WTC11 (cell line): ENCODE data around the gene ST6GALNAC2. TPM values are rescaled to one million over a fixed set of nuclear protein-coding genes. Genes with fewer than 3 reads are reported as not detected.

Source experiments
- ATAC-seq: fragments of 200-7000 bp; cut with Tn5 transposase; 2 replicates; pipeline ENCODE4 v1.10.0; 2021; ENCODE audit warnings: mild to moderate bottlenecking, moderate library complexity
- CTCF ChIA-PET: fragments of 300-600 bp; sonication (Branson Sonifier 250); formaldehyde crosslinking; loops from one replicate; lab custom pipeline; 2021; ENCODE audit warnings: antibody characterized with exemption; lab: Charles Lee
- POLR2A ChIA-PET: fragments of 350-600 bp; sonication (Branson Sonifier 250); formaldehyde crosslinking; loops from one replicate; lab custom pipeline; 2021; ENCODE audit warnings: antibody characterized with exemption; lab: Charles Lee
- DNase-seq: peaks from one replicate; pipeline ENCODE4 v3.0.0; 2021; ENCODE audit warnings: low spot score
- H3K27ac Mint-ChIP-seq: 2 replicates; pipeline ENCODE4 v1.8.0; 2021; ENCODE audit warnings: mixed read lengths
- H3K27me3 Mint-ChIP-seq: 2 replicates; pipeline ENCODE4 v1.8.0; 2021; ENCODE audit warnings: low read depth, mild to moderate bottlenecking, moderate library complexity, mixed read lengths
- H3K36me3 Mint-ChIP-seq: 2 replicates; pipeline ENCODE4 v1.8.0; 2021; ENCODE audit warnings: mixed read lengths
- H3K4me1 Mint-ChIP-seq: 2 replicates; pipeline ENCODE4 v1.8.0; 2022; ENCODE audit warnings: mixed read lengths
- H3K4me3 Mint-ChIP-seq: 2 replicates; pipeline ENCODE4 v1.8.0; 2021; ENCODE audit warnings: mild to moderate bottlenecking, moderate library complexity, mixed read lengths
- H3K9me3 Mint-ChIP-seq: 2 replicates; pipeline ENCODE4 v1.8.0; 2021; ENCODE audit warnings: mixed read lengths
- ELF4 ChIP-seq: sonication (generic); formaldehyde crosslinking; IDR thresholded peaks from 2 replicates; pipeline ENCODE4 v1.8.1; 2022; ENCODE audit warnings: low read depth, mild to moderate bottlenecking, moderate library complexity, missing genetic modification reagents
- ETV6 ChIP-seq: sonication (generic); formaldehyde crosslinking; IDR thresholded peaks from 2 replicates; pipeline ENCODE4 v1.8.1; 2022; ENCODE audit warnings: mild to moderate bottlenecking, missing genetic modification reagents
- FOXP1 ChIP-seq: sonication (generic); formaldehyde crosslinking; IDR thresholded peaks from 2 replicates; pipeline ENCODE4 v1.8.0; 2022; ENCODE audit warnings: missing genetic modification reagents, mild to moderate bottlenecking, moderate library complexity, borderline replicate concordance
- NFE2L1 ChIP-seq: sonication (generic); formaldehyde crosslinking; IDR thresholded peaks from 2 replicates; pipeline ENCODE4 v1.8.1; 2023; ENCODE audit warnings: missing genetic modification reagents
- SOX15 ChIP-seq: fragments of 250-450 bp; sonication (Bioruptor Pico); IDR thresholded peaks from 2 replicates; pipeline ENCODE4 v1.9.0; 2021; ENCODE audit warnings: mild to moderate bottlenecking
- ZNF121 ChIP-seq: sonication (generic); formaldehyde crosslinking; IDR thresholded peaks from 2 replicates; pipeline ENCODE4 v1.8.0; 2023; ENCODE audit warnings: missing genetic modification reagents
- total RNA-seq: library from RNA; stranded (reverse); gene quantifications from 3 replicates; pipeline ENCODE4 v1.2.3, GENCODE V29; 2021
- TF ChIP-seq, protein P1 (sequence below): sonication (generic); formaldehyde crosslinking; IDR thresholded peaks from 2 replicates; pipeline ENCODE4 v1.8.0; 2023; ENCODE audit warnings: mild to moderate bottlenecking, missing genetic modification reagents
- TF ChIP-seq, protein P2 (sequence below): sonication (generic); formaldehyde crosslinking; IDR thresholded peaks from 2 replicates; pipeline ENCODE4 v1.8.1; 2023; ENCODE audit warnings: mild to moderate bottlenecking, missing genetic modification reagents
- TF ChIP-seq, protein P3 (sequence below): sonication (generic); formaldehyde crosslinking; IDR thresholded peaks from 2 replicates; pipeline ENCODE4 v1.8.1; 2022; ENCODE audit warnings: low read depth, mild to moderate bottlenecking, moderate library complexity, missing genetic modification reagents, borderline replicate concordance
- TF ChIP-seq, protein P4 (sequence below): fragments of 250-450 bp; sonication (Bioruptor Pico); IDR thresholded peaks from 2 replicates; pipeline ENCODE4 v1.9.0; 2021; ENCODE audit warnings: mild to moderate bottlenecking
- TF ChIP-seq, protein P5 (sequence below): sonication (generic); formaldehyde crosslinking; IDR thresholded peaks from 2 replicates; pipeline ENCODE4 v1.8.1; 2023; ENCODE audit warnings: mild to moderate bottlenecking, missing genetic modification reagents, moderate library complexity
- TF ChIP-seq, protein P6 (sequence below): sonication (generic); formaldehyde crosslinking; IDR thresholded peaks from 2 replicates; pipeline ENCODE4 v1.8.1; 2023; ENCODE audit warnings: mild to moderate bottlenecking, missing genetic modification reagents
- TF ChIP-seq, protein P7 (sequence below): sonication (generic); formaldehyde crosslinking; IDR thresholded peaks from 2 replicates; pipeline ENCODE4 v1.8.1; 2023; ENCODE audit warnings: mild to moderate bottlenecking, missing genetic modification reagents, moderate library complexity

The ST6GALNAC2 gene
- total RNA-seq, 1 experiment from 2014 or later: not detected

DNA sequence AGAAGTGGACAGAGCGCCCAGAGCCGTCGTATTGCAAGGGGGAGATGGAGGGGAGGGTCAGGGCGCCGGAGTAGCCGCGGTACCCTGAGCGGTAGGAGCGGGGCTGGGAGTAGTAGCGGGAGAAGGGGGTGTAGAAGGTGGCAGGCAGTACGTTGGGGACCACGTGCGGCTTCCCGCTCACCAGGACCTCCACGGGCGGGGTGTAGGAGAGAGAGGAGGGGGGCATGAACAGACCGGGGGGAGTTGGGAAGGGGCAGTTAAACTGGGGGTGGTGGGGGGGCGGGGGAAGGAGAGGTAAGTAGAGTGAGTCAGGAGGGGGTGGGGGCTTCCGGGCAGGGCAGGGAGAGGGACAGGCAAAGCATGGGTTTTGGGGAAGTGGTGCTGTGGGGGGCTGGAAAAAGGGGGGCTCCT lies 16.8 kb downstream of the ST6GALNAC2 start:
- ATAC-seq: peak; percentile 27
- POLR2A ChIA-PET: no interaction called here

DNA sequence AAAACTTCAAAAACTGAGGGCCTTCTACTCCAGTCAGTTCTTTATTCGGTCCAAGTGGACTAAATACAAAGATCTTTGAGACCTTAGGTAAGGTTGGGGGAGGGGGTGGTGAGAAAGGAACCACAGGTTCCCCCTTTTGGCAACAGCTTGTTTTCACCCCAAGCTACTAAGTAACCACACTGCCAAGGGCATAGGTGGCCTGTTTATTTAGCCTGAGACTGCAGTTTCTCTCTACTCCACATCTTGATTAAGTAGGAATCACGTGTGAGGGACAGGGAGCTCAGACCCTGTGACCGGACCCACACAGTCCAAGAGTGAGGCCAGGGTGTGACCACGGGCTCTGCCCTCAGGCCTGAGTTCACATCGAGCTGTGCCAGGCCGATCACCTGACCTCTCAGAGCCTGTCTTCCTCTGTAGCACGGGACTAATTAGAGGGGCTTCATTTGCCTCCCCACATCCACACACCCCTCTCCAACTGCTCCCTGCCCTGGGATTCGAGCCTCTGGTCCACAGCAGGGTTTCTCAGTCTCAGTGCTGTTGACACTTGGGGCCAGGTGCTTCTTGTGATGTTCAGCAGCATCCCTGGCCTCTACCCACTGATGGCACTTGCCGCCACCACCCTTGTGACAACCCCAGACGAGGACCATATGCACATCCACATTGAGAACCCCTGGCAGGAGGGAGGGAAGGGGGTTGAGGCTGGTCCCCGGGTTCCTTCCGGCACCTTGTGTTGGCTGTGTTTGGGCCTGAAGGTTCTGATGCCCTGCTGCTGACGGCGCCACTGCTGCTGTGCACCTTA lies 17.8 kb downstream of the ST6GALNAC2 start:
- Mint-ChIP-seq H3K4me3 (no peak overlapping the region), H3K27me3 (no peaks in the 10 kb centered on the region)
- peak; percentile 23 for ATAC-seq

More for the DNA sequence above, 16.8 kb downstream of the ST6GALNAC2 start:
- Mint-ChIP-seq H3K27me3 (no peaks in the 10 kb centered on the region), H3K4me3 (no peak overlapping the region), H3K4me1 (peaks cover 36% of the 10 kb centered on the region), H3K36me3 (peaks cover 25% of the 10 kb centered on the region), H3K27ac (no peak overlapping the region), H3K9me3 (no peaks in the 10 kb centered on the region)
- CTCF ChIA-PET: interaction anchor here (0.5 to 4.8 kb wide), 8 partner anchors 10 to 113 kb away, joined by 3 to 45 read pairs (median 12); no protein-coding TSS in a partner anchor
- TF ChIP-seq SOX15 (no peak), ELF4 (CRISPR knock-in tag) (no peak), NFE2L1 (CRISPR knock-in tag) (0 out of 2 replicates have a peak, but pooled peaks have one; percentile 21)
- TF ChIP-seq, protein P1, sequence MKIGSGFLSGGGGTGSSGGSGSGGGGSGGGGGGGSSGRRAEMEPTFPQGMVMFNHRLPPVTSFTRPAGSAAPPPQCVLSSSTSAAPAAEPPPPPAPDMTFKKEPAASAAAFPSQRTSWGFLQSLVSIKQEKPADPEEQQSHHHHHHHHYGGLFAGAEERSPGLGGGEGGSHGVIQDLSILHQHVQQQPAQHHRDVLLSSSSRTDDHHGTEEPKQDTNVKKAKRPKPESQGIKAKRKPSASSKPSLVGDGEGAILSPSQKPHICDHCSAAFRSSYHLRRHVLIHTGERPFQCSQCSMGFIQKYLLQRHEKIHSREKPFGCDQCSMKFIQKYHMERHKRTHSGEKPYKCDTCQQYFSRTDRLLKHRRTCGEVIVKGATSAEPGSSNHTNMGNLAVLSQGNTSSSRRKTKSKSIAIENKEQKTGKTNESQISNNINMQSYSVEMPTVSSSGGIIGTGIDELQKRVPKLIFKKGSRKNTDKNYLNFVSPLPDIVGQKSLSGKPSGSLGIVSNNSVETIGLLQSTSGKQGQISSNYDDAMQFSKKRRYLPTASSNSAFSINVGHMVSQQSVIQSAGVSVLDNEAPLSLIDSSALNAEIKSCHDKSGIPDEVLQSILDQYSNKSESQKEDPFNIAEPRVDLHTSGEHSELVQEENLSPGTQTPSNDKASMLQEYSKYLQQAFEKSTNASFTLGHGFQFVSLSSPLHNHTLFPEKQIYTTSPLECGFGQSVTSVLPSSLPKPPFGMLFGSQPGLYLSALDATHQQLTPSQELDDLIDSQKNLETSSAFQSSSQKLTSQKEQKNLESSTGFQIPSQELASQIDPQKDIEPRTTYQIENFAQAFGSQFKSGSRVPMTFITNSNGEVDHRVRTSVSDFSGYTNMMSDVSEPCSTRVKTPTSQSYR (CRISPR knock-in tag): no peak
- no peak for DNase-seq

More for the DNA sequence above, 17.8 kb downstream of the ST6GALNAC2 start:
- peak overlapping the region; percentile 84 for H3K27ac Mint-ChIP-seq
- H3K9me3 Mint-ChIP-seq: no peaks in the 10 kb centered on the region
- H3K36me3 Mint-ChIP-seq: peaks cover 31% of the 10 kb centered on the region
- ChIA-PET POLR2A (interaction anchor here (0.5 to 1.2 kb wide), 3 partner anchors 9 to 1029 kb away, joined by 3 read pairs; no protein-coding TSS in a partner anchor), CTCF (interaction anchor here (0.8 to 4.8 kb wide), 15 partner anchors 10 to 140 kb away, joined by 3 to 45 read pairs (median 7); no protein-coding TSS in a partner anchor)
- no peak for DNase-seq
- TF ChIP-seq, protein P2, sequence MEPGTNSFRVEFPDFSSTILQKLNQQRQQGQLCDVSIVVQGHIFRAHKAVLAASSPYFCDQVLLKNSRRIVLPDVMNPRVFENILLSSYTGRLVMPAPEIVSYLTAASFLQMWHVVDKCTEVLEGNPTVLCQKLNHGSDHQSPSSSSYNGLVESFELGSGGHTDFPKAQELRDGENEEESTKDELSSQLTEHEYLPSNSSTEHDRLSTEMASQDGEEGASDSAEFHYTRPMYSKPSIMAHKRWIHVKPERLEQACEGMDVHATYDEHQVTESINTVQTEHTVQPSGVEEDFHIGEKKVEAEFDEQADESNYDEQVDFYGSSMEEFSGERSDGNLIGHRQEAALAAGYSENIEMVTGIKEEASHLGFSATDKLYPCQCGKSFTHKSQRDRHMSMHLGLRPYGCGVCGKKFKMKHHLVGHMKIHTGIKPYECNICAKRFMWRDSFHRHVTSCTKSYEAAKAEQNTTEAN: no peak
- TF ChIP-seq ETV6 (CRISPR knock-in tag) (no peak), FOXP1 (CRISPR knock-in tag) (no peak), ZNF121 (no peak)
- TF ChIP-seq, protein P3, sequence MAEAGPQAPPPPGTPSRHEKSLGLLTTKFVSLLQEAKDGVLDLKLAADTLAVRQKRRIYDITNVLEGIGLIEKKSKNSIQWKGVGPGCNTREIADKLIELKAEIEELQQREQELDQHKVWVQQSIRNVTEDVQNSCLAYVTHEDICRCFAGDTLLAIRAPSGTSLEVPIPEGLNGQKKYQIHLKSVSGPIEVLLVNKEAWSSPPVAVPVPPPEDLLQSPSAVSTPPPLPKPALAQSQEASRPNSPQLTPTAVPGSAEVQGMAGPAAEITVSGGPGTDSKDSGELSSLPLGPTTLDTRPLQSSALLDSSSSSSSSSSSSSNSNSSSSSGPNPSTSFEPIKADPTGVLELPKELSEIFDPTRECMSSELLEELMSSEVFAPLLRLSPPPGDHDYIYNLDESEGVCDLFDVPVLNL (CRISPR knock-in tag): no peak
- TF ChIP-seq, protein P4, sequence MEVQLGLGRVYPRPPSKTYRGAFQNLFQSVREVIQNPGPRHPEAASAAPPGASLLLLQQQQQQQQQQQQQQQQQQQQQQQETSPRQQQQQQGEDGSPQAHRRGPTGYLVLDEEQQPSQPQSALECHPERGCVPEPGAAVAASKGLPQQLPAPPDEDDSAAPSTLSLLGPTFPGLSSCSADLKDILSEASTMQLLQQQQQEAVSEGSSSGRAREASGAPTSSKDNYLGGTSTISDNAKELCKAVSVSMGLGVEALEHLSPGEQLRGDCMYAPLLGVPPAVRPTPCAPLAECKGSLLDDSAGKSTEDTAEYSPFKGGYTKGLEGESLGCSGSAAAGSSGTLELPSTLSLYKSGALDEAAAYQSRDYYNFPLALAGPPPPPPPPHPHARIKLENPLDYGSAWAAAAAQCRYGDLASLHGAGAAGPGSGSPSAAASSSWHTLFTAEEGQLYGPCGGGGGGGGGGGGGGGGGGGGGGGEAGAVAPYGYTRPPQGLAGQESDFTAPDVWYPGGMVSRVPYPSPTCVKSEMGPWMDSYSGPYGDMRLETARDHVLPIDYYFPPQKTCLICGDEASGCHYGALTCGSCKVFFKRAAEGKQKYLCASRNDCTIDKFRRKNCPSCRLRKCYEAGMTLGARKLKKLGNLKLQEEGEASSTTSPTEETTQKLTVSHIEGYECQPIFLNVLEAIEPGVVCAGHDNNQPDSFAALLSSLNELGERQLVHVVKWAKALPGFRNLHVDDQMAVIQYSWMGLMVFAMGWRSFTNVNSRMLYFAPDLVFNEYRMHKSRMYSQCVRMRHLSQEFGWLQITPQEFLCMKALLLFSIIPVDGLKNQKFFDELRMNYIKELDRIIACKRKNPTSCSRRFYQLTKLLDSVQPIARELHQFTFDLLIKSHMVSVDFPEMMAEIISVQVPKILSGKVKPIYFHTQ (CRISPR knock-in tag): peak; percentile 39; the same call in 1 of the 2 replicates
- TF ChIP-seq, protein P5, sequence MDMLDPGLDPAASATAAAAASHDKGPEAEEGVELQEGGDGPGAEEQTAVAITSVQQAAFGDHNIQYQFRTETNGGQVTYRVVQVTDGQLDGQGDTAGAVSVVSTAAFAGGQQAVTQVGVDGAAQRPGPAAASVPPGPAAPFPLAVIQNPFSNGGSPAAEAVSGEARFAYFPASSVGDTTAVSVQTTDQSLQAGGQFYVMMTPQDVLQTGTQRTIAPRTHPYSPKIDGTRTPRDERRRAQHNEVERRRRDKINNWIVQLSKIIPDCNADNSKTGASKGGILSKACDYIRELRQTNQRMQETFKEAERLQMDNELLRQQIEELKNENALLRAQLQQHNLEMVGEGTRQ (CRISPR knock-in tag): peak; percentile 43; the same call in 1 of the 2 replicates
- TF ChIP-seq, protein P6, sequence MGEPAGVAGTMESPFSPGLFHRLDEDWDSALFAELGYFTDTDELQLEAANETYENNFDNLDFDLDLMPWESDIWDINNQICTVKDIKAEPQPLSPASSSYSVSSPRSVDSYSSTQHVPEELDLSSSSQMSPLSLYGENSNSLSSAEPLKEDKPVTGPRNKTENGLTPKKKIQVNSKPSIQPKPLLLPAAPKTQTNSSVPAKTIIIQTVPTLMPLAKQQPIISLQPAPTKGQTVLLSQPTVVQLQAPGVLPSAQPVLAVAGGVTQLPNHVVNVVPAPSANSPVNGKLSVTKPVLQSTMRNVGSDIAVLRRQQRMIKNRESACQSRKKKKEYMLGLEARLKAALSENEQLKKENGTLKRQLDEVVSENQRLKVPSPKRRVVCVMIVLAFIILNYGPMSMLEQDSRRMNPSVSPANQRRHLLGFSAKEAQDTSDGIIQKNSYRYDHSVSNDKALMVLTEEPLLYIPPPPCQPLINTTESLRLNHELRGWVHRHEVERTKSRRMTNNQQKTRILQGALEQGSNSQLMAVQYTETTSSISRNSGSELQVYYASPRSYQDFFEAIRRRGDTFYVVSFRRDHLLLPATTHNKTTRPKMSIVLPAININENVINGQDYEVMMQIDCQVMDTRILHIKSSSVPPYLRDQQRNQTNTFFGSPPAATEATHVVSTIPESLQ (CRISPR knock-in tag): no peak
- TF ChIP-seq, protein P7, sequence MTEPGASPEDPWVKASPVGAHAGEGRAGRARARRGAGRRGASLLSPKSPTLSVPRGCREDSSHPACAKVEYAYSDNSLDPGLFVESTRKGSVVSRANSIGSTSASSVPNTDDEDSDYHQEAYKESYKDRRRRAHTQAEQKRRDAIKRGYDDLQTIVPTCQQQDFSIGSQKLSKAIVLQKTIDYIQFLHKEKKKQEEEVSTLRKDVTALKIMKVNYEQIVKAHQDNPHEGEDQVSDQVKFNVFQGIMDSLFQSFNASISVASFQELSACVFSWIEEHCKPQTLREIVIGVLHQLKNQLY (CRISPR knock-in tag): no peak
- peaks cover 38% of the 10 kb centered on the region for H3K4me1 Mint-ChIP-seq
